AG04450 (cell line): Measurements from ENCODE around the gene BMP7. TPM values are rescaled to one million over a fixed set of nuclear protein-coding genes. Genes with fewer than 3 reads are reported as not detected.

Source experiments
- CTCF ChIA-PET: fragments of 300-600, 350-600 bp; formaldehyde crosslinking; extraction: SDS; loops from one replicate; lab custom pipeline; 2022; ENCODE audit warnings: antibody characterized with exemption, inconsistent platforms; lab: Charles Lee
- POLR2A ChIA-PET: fragments of 350-600 bp; formaldehyde crosslinking; extraction: SDS; loops from one replicate; lab custom pipeline; 2021; ENCODE audit warnings: antibody characterized with exemption, inconsistent platforms; lab: Yijun Ruan, JAX
- DNase-seq: peaks from one replicate; pipeline ENCODE4 v3.0.0-alpha.2; 2011; ENCODE audit warnings: low read depth, low spot score
- H3K27ac ChIP-seq: one replicate; pipeline ENCODE4 v1.5.1; 2012; ENCODE audit warnings: low read depth, low read length, control low read depth
- H3K27me3 ChIP-seq: one replicate; pipeline ENCODE4 v1.6.0; 2012; ENCODE audit warnings: low read length; ENCODE audit not compliant: control insufficient read depth, insufficient read depth
- H3K4me3 ChIP-seq: 2 replicates; pipeline ENCODE4 v1.5.1; 2011; ENCODE audit warnings: mild to moderate bottlenecking, low read depth, low read length, control low read depth
- H3K9me3 ChIP-seq: 2 replicates; pipeline ENCODE4 v1.5.1; 2012; ENCODE audit warnings: low read length; ENCODE audit not compliant: control insufficient read depth, insufficient read depth
- CTCF ChIP-seq: IDR thresholded peaks from 2 replicates; pipeline ENCODE4 v1.5.1; 2011; ENCODE audit warnings: low read depth, low read length, control low read depth, inconsistent platforms
- polyA minus RNA-seq: library from RNA; depleted of rRNA, polyadenylated mRNA; stranded (reverse); fragments of >200 nt; gene quantifications from 2 replicates; pipeline ENCODE4 v1.2.3, GENCODE V29; 2011; rRNA and poly(A)+ RNA removed
- polyA plus RNA-seq: library from polyadenylated mRNA; depleted of rRNA; stranded (reverse); fragments of >200 nt; gene quantifications from 2 replicates; pipeline ENCODE4 v1.2.3, GENCODE V29; 2011; rRNA removed

BMP7 gene
- not detected in 2 replicates for polyA plus RNA-seq
- not detected in 2 replicates for polyA minus RNA-seq

GRCh38 chr20:57266291-57267157 is at the start of gene BMP7:
Gene BMP7, minus strand, starts transcription at chr20:57266641. Its CDS starts 519 bp downstream, at chr20:57266122.
- Histone ChIP-seq H3K27me3 (peaks cover 58% of the 10 kb centered on the region), H3K9me3 (no peaks in the 10 kb centered on the region; the same call in 1 of the 2 replicates), H3K27ac (no peak within 1 kb of the TSS), H3K4me3 (no peak within 1 kb of the TSS)
- POLR2A ChIA-PET, result no interaction called here
- TF ChIP-seq CTCF, result no peak
- CTCF ChIA-PET, result no interaction called here
- no peak for DNase-seq

DNA sequence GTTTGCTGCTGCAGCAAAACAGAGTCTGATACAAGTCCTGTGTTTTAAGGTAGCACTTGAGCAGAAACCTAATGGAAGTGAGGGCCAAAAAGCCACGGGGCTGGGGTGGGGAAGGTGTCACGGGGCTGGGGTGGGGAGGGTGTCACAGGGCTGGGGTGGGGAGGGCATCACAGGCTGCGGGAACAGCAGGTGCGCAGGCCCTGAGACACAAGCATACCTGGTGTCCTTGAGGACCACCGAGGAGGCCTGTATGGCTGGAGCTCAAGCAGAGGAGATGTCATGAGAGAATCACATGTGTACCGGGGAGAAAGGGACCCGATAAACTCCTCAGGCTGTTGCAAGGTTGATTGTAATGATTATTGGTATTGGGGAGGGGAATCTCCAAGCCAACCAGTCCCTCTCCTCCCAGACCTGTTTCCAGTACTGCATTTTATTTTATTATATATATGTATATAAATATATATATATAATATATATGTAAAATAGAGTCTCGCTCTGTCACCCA is 49.6 kb upstream of the BMP7 start:
- CTCF ChIA-PET, result no interaction called here
- no peaks in the 10 kb centered on the region for H3K9me3 ChIP-seq
- no peaks in the 10 kb centered on the region for H3K27me3 ChIP-seq
- TF ChIP-seq CTCF, result no peak
- no peak overlapping the region for H3K27ac ChIP-seq
- no peak for DNase-seq
- POLR2A ChIA-PET, result no interaction called here
- no peak overlapping the region for H3K4me3 ChIP-seq

DNA sequence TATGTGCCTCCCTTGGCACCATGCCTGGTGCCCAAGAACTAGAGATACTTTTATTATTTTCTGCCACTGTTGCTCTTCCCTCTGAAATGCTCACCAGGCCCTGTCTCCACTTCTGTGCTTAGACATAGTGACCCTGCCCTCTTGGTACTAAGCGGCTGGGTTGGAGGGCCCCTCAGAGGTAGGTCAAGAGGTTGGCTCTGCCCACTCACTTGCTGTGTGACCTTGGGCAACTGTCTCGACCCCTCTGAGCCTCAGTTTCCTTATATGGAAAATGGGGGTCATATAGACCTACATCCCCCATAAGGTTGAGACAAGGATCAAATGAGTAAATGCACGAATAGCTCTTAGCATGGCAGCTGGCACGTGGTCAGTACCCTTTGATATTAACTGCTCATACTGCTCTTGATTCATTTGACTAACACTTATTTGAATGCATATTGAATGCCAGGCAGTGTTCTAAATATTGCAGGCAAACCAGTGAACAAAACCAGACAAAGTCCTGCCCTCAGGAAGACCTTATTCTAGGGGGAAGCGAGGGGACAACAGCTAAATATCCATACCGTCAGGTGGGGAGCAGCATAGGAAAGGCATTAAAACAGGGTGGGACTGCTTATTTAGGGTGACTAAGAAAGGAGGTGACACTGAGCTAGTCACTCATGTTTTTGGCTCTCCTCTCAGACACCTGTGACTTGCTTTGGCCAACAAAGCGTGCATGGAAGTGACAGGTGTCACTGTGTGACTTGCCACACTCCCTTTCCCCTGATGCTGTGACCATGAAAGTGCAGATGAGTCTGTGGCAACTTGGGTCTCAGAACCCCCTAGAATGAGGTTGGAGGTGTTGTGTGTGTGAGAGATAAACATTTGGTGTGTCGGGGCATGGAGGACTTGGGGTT is 48.9 kb upstream of the BMP7 start:
- no peak for TF ChIP-seq CTCF
- CTCF ChIA-PET, result no interaction called here
- no peak overlapping the region for H3K4me3 ChIP-seq
- no peaks in the 10 kb centered on the region for H3K27me3 ChIP-seq
- POLR2A ChIA-PET, result no interaction called here
- no peak for DNase-seq
- no peaks in the 10 kb centered on the region for H3K9me3 ChIP-seq
- no peak overlapping the region for H3K27ac ChIP-seq

GRCh38 chr20:57313951-57314350 is 47.5 kb upstream of the BMP7 start:
- DNase-seq, result no peak
- Histone ChIP-seq H3K4me3 (no peak overlapping the region), H3K27ac (no peak overlapping the region), H3K27me3 (no peaks in the 10 kb centered on the region), H3K9me3 (no peaks in the 10 kb centered on the region)
- TF ChIP-seq CTCF, result no peak
- POLR2A ChIA-PET, result no interaction called here
- CTCF ChIA-PET, result no interaction called here
